Stimulated activated CD8-positive, alpha-beta memory T cell treated with anti-CD3 and anti-CD28 coated beads, Interleukin-12 subunit alpha, Interleukin-12 subunit beta, amount 100 ng/mL, for 1 hour (primary cell): ENCODE measurements around the gene C1GALT1.

Experiments
- DNase-seq: peaks from one replicate; pipeline ENCODE4 v3.0.0-alpha.2; 2020; ENCODE audit warnings: low read depth

C1GALT1 gene

GRCh38 chr7:7201578-7202374, 19.4 kb downstream of the C1GALT1 start:
- peak; percentile 14 for DNase-seq

GRCh38 chr7:7202375-7202720, 20.0 kb downstream of the C1GALT1 start:
- no peak for DNase-seq

- DNase-seq: no peak
These were observed 21.6 kb downstream of the C1GALT1 start for GRCh38 chr7:7203813-7204575.

GRCh38 chr7:7207876-7208275, 25.5 kb downstream of the C1GALT1 start:
- no peak for DNase-seq

- no peak for DNase-seq
These were observed 26.2 kb downstream of the C1GALT1 start for GRCh38 chr7:7208520-7208919.

- no peak for DNase-seq
These were observed 27.2 kb downstream of the C1GALT1 start for GRCh38 chr7:7209412-7210050.

GRCh38 chr7:7210475-7211237, 28.3 kb downstream of the C1GALT1 start:
- DNase-seq: no peak

GRCh38 chr7:7212612-7213011, 30.3 kb downstream of the C1GALT1 start:
- DNase-seq: no peak

- DNase-seq: no peak
These were observed 32.3 kb downstream of the C1GALT1 start for GRCh38 chr7:7214398-7215347.

GRCh38 chr7:7216279-7216678, 33.9 kb downstream of the C1GALT1 start:
- DNase-seq: no peak

- no peak for DNase-seq
These were observed 36.9 kb downstream of the C1GALT1 start for GRCh38 chr7:7219216-7219615.

- no peak for DNase-seq
These were observed 38.5 kb downstream of the C1GALT1 start for GRCh38 chr7:7220821-7221220.

GRCh38 chr7:7221599-7222038, 39.3 kb downstream of the C1GALT1 start:
- no peak for DNase-seq

GRCh38 chr7:7223250-7223649, 40.9 kb downstream of the C1GALT1 start:
- DNase-seq: no peak

GRCh38 chr7:7226407-7226806, 44.1 kb downstream of the C1GALT1 start:
- DNase-seq: no peak

- no peak for DNase-seq
These were observed 46.1 kb downstream of the C1GALT1 start for GRCh38 chr7:7228472-7228871.

GRCh38 chr7:7228967-7229366, 46.6 kb downstream of the C1GALT1 start:
- no peak for DNase-seq

GRCh38 chr7:7231000-7231399, 48.7 kb downstream of the C1GALT1 start:
- DNase-seq: no peak

GRCh38 chr7:7231865-7232264, 49.5 kb downstream of the C1GALT1 start:
- no peak for DNase-seq

GRCh38 chr7:7235347-7235746, 53.0 kb downstream of the C1GALT1 start:
- no peak for DNase-seq

GRCh38 chr7:7236041-7236440, 53.7 kb downstream of the C1GALT1 start:
- no peak for DNase-seq
